ENCODE data around the gene SCGB1D1. TPM values are rescaled to one million over a fixed set of nuclear protein-coding genes. Genes with fewer than 3 reads are reported as not detected.
"Not testable (repeated sequence)": the region's sequence is repeated elsewhere in the genome, so short reads cannot be mapped to it uniquely, and the experiment has no call there.

Gene SCGB1D1
- total RNA-seq, 1 experiment from 2014 or later: not detected

DNA sequence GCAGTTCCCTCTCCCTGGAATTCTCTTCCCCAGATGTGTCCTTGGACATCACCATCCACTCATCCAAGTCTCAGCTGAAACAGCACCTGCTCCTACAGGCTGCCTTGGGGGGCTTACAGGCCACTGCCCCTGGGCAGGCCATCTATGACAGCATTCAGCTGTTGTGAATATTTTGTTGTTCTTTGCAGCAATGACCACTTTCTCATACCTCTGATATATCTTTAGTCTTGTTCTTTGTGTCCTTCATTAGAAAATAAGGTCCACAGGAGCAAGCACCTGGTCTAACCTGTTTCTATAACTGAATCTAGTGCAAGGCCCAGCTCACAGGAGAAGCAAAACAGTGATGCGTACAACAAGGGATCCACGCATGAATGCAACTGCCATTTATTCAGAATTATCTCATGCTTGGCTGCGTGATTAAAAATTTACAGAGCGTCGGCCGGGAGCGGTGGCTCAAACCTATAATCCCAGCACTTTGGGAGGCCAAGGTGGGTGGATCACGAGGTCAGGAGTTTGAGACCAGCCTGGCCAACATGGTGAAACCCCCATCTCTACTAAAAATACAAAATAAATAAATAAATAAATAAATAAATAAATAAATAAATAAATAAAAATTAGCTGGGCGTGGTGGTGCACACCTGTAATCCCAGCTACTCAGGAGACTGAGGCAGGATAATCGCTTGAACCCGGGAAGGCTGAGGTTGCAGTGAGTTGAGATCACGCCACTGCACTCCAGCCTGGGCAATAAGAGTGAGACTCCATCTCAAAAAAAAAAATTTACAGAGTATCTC lies 16.5 kb downstream of the SCGB1D1 start:
- not testable (repeated sequence) for H3K4me1 Mint-ChIP-seq; ATAC-seq; H3K9me3 Mint-ChIP-seq; DNase-seq (ENCODE audit: low spot score); H3K4me3 Mint-ChIP-seq; H3K27ac Mint-ChIP-seq; H3K27me3 Mint-ChIP-seq (ENCODE audit: low read depth); H3K36me3 Mint-ChIP-seq
- CTCF ChIA-PET: interaction anchor here (1.1 kb wide), 1 partner anchor 35 kb away, joined by 4 read pairs; no protein-coding TSS in a partner anchor
- POLR2A ChIA-PET: interaction anchor here (0.5 kb wide), 1 partner anchor 117 kb away, joined by 5 read pairs; no protein-coding TSS in a partner anchor

DNA sequence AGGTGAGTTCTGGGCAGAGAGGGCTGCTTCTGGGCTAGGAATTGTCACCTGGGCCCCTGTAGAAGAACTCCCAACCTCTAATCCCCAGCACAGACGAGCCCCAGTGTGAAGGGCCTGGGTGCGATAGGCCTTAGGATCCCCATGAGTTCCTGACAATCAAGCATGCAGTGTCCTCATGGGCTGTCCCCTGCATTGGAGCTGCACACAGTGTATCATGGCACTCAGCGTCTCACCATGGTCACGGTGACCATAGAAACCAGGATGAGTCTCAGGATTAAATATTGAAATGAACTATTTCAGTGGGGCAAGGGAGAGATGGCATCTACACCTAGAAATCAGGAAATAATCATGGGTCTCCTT lies 18.7 kb downstream of the SCGB1D1 start:
- Mint-ChIP-seq H3K4me3 (no peak overlapping the region), H3K27me3 (ENCODE audit: low read depth) (no peaks in the 10 kb centered on the region), H3K36me3 (no peaks in the 10 kb centered on the region), H3K9me3 (no peaks in the 10 kb centered on the region), H3K27ac (no peak overlapping the region), H3K4me1 (no peaks in the 10 kb centered on the region)
- ChIA-PET POLR2A (no interaction called here), CTCF (interaction anchor here (0.7 to 1.6 kb wide), 4 partner anchors 13 to 100 kb away, joined by 3 to 8 read pairs (median 3); partner anchors contain the start of gene SCGB2A2)
- DNase-seq (ENCODE audit: low spot score) (no peak), ATAC-seq (no peak)
- TF ChIP-seq FOXK1 (CRISPR knock-in tag; IDR thresholded peaks at IDR 0.05): no peak
- TF ChIP-seq, protein P1, sequence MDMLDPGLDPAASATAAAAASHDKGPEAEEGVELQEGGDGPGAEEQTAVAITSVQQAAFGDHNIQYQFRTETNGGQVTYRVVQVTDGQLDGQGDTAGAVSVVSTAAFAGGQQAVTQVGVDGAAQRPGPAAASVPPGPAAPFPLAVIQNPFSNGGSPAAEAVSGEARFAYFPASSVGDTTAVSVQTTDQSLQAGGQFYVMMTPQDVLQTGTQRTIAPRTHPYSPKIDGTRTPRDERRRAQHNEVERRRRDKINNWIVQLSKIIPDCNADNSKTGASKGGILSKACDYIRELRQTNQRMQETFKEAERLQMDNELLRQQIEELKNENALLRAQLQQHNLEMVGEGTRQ (CRISPR knock-in tag; IDR thresholded peaks at IDR 0.05): no peak

DNA sequence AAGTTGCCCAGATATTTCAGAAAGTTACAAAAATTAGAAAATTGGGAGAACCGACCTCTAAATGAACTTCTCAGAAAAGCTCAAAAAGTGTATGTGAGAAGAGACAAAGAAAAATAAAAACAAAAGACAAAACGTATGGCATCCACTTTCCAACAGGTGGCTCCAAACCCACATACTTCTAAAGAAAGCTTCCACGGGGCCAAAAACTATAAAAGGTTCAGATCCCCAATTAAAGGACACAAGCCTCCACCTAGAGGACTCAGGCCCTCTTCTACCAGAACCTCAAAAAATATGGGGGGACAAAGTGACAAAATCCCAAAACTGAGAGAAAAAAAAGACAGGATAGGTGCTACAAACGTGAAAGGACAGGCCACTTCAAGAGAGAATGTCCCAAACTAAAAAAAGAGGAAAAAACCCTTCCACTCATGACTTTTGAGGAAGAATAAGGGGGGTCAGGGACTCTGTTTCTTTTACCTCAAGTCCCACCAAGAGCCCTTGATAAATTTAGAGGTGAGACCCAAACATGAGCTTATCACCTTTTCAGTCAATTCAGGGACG lies 27.3 kb downstream of the SCGB1D1 start:
- Mint-ChIP-seq H3K36me3 (peaks cover 5% of the 10 kb centered on the region), H3K4me1 (no peaks in the 10 kb centered on the region), H3K27ac (no peak overlapping the region), H3K9me3 (peaks cover 11% of the 10 kb centered on the region), H3K27me3 (ENCODE audit: low read depth) (no peaks in the 10 kb centered on the region), H3K4me3 (no peak overlapping the region)
- TF ChIP-seq GRHL2 (CRISPR knock-in tag; IDR thresholded peaks at IDR 0.05; ENCODE audit: insufficient replicate concordance, severe bottlenecking): no peak
- TF ChIP-seq, protein P2, sequence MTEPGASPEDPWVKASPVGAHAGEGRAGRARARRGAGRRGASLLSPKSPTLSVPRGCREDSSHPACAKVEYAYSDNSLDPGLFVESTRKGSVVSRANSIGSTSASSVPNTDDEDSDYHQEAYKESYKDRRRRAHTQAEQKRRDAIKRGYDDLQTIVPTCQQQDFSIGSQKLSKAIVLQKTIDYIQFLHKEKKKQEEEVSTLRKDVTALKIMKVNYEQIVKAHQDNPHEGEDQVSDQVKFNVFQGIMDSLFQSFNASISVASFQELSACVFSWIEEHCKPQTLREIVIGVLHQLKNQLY (CRISPR knock-in tag; IDR thresholded peaks at IDR 0.05): no peak
- TF ChIP-seq JUN (CRISPR knock-in tag; IDR thresholded peaks at IDR 0.05): no peak
- TF ChIP-seq MXD4 (CRISPR knock-in tag; IDR thresholded peaks at IDR 0.05; ENCODE audit: borderline replicate concordance): no peak
- no peak for TF ChIP-seq GTF2I (CRISPR knock-in tag; conservative IDR thresholded peaks at IDR 0.05)
- no peak for TF ChIP-seq SOX15 (CRISPR knock-in tag; IDR thresholded peaks at IDR 0.05)
- TF ChIP-seq CREB1 (CRISPR knock-in tag; IDR thresholded peaks at IDR 0.05): no peak
- TF ChIP-seq, protein P3, sequence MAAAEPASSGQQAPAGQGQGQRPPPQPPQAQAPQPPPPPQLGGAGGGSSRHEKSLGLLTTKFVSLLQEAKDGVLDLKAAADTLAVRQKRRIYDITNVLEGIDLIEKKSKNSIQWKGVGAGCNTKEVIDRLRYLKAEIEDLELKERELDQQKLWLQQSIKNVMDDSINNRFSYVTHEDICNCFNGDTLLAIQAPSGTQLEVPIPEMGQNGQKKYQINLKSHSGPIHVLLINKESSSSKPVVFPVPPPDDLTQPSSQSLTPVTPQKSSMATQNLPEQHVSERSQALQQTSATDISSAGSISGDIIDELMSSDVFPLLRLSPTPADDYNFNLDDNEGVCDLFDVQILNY (CRISPR knock-in tag; IDR thresholded peaks at IDR 0.05): no peak
- TF ChIP-seq, protein P4, sequence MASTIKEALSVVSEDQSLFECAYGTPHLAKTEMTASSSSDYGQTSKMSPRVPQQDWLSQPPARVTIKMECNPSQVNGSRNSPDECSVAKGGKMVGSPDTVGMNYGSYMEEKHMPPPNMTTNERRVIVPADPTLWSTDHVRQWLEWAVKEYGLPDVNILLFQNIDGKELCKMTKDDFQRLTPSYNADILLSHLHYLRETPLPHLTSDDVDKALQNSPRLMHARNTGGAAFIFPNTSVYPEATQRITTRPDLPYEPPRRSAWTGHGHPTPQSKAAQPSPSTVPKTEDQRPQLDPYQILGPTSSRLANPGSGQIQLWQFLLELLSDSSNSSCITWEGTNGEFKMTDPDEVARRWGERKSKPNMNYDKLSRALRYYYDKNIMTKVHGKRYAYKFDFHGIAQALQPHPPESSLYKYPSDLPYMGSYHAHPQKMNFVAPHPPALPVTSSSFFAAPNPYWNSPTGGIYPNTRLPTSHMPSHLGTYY (CRISPR knock-in tag; IDR thresholded peaks at IDR 0.05): no peak
- no peak for TF ChIP-seq OVOL2 (CRISPR knock-in tag; IDR thresholded peaks at IDR 0.05; ENCODE audit: borderline replicate concordance)
- no peak for DNase-seq (ENCODE audit: low spot score)
- ChIA-PET CTCF (interaction anchor here (0.7 to 1.4 kb wide), 22 partner anchors 19 to 177 kb away, joined by 3 to 9 read pairs (median 3); partner anchors contain the start of genes ASRGL1, SCGB1D1 and SCGB1D2), POLR2A (no interaction called here)
- no peak; the same call in 1 of the 2 replicates for ATAC-seq

DNA sequence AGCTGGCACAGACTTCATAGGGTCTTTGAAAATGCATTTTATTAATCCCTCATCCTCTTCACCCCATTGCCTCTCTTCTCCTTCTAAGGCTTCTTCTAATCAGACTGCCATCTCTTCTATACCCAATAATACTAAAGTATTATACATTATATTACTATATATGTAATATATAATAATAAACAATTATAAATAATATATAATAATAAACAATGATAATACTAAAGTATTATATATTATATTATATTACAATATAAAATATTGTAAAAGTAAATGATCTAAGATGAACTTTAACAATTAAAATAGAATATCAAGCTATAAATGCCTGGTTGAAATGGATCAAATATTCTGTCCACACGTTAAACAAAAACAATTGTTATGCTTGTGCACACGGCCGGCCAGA lies 31.5 kb downstream of the SCGB1D1 start:
- ChIA-PET POLR2A (no interaction called here), CTCF (no interaction called here)
- Mint-ChIP-seq H3K36me3 (peaks cover 30% of the 10 kb centered on the region), H3K4me3 (no peak overlapping the region), H3K27me3 (ENCODE audit: low read depth) (no peaks in the 10 kb centered on the region), H3K4me1 (peaks cover 7% of the 10 kb centered on the region), H3K9me3 (peaks cover 44% of the 10 kb centered on the region), H3K27ac (no peak overlapping the region)
- peak; percentile 92 for TF ChIP-seq HMGA2 (CRISPR knock-in tag; IDR thresholded peaks at IDR 0.05)
- TF ChIP-seq, protein P5, sequence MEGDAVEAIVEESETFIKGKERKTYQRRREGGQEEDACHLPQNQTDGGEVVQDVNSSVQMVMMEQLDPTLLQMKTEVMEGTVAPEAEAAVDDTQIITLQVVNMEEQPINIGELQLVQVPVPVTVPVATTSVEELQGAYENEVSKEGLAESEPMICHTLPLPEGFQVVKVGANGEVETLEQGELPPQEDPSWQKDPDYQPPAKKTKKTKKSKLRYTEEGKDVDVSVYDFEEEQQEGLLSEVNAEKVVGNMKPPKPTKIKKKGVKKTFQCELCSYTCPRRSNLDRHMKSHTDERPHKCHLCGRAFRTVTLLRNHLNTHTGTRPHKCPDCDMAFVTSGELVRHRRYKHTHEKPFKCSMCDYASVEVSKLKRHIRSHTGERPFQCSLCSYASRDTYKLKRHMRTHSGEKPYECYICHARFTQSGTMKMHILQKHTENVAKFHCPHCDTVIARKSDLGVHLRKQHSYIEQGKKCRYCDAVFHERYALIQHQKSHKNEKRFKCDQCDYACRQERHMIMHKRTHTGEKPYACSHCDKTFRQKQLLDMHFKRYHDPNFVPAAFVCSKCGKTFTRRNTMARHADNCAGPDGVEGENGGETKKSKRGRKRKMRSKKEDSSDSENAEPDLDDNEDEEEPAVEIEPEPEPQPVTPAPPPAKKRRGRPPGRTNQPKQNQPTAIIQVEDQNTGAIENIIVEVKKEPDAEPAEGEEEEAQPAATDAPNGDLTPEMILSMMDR (IDR thresholded peaks at IDR 0.05): no peak
- ATAC-seq (no peak), DNase-seq (ENCODE audit: low spot score) (no peak)

Data from WTC11 (cell line).